ENCODE data around the gene PRDM2.

Gene PRDM2

DNA sequence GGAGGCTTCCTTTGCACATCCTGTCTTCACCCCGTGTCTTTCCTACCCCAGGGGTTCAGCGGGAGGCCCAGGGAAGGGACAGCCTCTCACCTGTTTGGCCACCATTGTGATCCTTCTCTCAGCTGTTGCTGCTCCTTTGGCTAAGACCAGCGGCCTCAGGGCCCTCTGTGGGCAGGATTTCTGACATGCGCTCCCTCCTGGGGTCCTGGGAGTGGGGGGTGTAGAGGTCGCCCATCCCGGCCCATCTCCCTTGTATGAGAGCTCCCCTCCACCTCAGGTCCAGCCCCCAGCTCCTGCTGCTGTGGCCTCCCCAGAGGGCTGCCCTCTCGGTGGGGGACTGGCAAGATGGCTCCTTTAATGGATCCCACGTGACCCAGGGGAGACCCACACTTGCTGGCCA, 120.5 kb downstream of the PRDM2 start:
- no peak for DNase-seq

DNA sequence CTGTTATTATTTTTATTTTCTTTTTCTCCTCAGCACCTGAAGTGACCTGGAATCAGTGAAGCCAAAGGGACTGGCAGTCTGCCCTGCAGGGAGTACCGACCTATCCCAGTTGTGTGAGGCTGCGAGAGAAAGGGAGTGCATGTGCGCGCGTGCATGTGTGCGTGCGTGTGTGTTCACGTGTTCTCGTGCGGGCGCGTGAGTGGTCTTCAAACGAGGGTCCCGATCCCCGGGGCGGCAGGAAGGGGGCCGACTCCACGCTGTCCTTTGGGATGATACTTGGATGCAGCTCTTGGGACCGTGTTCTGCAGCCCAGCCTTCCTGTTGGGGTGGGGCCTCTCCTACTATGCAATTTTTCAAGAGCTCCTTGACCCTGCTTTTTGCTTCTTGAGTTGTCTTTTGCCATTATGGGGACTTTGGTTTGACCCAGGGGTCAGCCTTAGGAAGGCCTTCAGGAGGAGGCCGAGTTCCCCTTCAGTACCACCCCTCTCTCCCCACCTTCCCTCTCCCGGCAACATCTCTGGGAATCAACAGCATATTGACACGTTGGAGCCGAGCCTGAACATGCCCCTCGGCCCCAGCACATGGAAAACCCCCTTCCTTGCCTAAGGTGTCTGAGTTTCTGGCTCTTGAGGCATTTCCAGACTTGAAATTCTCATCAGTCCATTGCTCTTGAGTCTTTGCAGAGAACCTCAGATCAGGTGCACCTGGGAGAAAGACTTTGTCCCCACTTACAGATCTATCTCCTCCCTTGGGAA, 123.3 kb downstream of the PRDM2 start:
- no peak for DNase-seq

DNA sequence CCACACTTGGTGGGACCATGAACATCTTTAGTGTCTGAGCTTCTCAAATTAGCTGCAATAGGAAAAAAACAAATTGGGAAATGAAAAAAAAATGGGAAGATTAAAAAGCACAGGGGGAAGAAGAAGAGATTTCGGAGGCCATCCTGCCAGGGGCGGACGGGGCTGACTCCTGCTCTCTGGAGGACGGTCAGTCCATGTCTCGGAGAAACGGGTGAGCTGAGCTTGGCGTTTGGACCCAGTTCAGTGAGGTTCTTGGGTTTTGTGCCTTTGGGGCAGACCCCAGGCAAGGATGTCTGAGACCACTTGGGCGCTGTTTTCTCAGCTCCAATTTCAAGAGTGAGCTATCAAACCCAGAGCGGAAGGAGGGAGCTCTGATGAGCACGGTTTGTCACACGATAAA, 123.9 kb downstream of the PRDM2 start:
- no peak for DNase-seq

- no peak for DNase-seq
Measured at GRCh38 chr1:13824626-13825025, 124.6 kb downstream of the PRDM2 start.

GRCh38 chr1:13825033-13825432, 125.0 kb downstream of the PRDM2 start:
- DNase-seq: no peak

GRCh38 chr1:13826009-13826408, 126.0 kb downstream of the PRDM2 start:
- DNase-seq: no peak

- DNase-seq: no peak
Measured at GRCh38 chr1:13826591-13826990, 126.6 kb downstream of the PRDM2 start.

- DNase-seq: no peak
Measured at GRCh38 chr1:13828454-13829151, 128.6 kb downstream of the PRDM2 start.

DNA sequence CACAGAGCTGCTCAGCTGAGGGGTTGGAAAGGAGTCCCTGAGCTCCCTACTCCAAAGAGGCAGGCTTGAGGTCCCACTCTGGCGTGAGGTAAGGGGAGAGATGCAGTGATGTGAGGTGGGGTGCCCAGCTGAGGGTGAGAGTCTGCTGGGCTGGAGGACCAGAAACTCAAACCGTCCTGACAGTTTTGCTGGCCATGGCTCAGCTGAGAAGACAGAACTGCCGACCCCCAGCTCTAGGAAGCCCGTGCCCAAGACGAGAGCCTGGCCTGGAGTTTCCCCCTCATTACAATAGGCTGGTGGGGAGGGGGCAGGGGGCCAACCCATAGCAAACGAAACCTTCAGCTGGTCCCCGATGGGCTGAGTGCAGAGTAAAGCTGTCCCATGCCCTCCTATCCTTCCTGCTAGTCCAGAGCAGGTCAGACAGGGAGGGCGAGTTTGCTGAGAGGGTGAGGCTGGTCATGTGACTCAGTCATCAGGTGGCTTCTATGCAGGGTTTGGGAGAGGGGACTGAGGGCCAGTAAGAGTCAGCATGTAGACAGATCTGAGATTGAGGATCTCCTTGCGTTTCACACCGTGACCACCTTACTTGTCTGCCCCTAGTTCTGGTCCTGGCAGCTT, 129.3 kb downstream of the PRDM2 start:
- no peak for DNase-seq

GRCh38 chr1:13830170-13830569, 130.2 kb downstream of the PRDM2 start:
- DNase-seq: no peak

DNA sequence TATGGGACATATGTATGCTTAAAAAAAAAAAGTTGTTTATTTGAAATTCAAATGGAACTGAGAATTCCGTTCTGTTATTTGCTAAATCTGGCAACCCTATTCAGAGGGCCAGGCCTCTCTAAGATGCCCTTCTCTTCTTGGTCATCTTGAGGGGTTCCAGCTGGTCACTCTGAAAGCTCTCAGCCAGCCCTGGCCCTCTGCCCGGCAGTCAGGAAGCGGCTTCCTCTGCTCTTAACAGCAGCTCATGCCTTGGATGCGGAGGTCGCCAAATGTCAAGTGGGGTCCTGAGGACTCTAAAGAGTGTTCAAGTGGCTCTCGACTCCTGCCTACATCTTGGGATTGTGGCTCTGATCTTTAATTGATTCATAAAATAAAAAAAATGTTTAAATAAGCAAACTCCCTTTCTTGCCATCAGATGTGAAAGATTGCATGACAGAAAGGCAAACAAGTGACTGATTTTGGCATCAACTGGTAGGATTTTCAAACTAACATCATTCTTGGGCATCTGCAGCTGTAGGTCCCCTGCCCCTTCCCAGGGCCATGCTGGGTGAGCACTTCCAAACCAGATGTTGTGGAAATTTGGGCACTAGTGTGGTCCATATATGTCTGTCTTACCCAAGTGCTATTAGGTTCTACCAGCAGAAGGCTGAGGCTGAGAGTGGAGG, 130.8 kb downstream of the PRDM2 start:
- no peak for DNase-seq

- DNase-seq: no peak
Measured at GRCh38 chr1:13832100-13832499, 132.1 kb downstream of the PRDM2 start.

DNA sequence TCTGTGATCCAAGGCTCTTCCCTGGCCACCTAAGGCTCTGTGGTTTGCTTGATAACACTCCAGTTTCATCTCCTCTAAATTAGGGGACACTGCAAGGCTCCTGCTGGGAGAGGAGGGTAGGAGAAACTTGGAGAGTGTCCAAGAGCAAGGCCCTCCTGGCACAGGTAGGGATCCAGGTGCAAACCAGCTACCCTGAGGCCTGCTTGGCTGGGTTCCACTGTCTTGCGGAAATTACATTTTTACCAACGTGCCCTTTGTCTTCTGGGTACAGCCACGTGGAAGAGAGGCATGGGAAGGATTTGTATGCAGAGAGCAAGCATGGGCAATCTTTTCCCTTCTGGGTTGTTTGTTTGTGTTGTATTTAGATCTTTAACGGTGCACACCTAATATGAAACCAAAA, 132.5 kb downstream of the PRDM2 start:
- DNase-seq: no peak

DNA sequence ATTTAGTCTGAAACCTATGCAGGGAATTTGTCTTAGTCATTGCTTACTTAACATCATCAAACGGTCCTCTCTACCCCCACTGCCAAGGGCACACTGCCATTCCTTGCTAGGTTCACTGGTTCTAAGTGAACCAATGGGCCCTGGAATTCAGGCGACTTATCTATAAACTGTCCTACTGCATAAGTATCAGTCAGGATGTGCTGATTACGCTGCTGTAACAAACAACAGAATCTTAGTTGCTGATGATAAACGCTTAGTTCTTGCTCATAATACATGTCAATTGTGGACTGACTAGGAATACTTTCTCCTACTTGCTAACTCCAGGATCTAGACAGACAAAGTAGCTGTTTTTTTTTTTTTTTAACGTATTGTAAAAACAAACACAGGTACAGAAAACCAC, 136.1 kb downstream of the PRDM2 start:
- no peak for DNase-seq

GRCh38 chr1:13836631-13837030, 136.6 kb downstream of the PRDM2 start:
- DNase-seq: no peak

DNA sequence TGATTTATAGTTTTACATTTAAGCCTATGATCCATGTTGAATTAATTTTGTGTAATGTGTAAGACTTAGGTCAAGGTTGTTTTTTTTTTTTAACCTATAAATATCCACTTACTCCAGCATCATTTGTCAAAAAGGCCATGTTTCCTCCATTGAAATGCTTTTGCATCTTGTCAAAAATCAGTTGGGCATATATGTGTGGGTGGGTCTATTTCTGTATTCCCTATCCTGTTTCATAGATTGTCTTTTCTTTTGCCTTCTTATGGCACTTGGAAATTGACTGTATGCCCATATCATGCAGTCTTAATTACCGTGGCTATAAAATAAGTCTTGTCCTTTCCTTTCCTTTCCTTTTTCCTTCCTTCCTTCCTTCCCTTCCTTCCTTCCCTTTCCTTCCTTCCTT, 138.2 kb downstream of the PRDM2 start:
- no peak for DNase-seq

- no peak for DNase-seq
Measured at GRCh38 chr1:13842497-13842896, 142.5 kb downstream of the PRDM2 start.

GRCh38 chr1:13851726-13852125, 151.7 kb downstream of the PRDM2 start:
- no peak for DNase-seq

DNA sequence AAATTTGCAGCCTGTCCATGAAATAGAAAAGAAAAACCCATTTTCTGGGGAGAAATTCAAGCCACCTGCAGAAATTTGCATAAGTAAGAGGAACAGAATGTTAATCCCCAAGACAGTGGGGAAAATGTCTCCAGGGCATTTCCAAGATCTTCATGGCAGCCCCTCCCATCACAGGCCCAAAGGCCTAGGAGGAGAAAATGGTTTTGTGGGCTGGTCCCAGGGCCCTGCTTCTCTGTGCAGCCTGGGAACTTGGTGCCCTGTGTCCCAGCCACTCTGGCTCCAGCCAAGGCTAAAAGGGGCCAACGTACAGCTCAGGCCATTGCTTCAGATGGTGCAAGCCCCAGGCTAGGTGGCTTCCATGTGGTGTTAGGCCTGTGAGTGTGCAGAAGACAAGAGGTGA, 155.6 kb downstream of the PRDM2 start:
- no peak for DNase-seq

- no peak for DNase-seq
Measured at GRCh38 chr1:13860031-13860430, 160.0 kb downstream of the PRDM2 start.

DNA sequence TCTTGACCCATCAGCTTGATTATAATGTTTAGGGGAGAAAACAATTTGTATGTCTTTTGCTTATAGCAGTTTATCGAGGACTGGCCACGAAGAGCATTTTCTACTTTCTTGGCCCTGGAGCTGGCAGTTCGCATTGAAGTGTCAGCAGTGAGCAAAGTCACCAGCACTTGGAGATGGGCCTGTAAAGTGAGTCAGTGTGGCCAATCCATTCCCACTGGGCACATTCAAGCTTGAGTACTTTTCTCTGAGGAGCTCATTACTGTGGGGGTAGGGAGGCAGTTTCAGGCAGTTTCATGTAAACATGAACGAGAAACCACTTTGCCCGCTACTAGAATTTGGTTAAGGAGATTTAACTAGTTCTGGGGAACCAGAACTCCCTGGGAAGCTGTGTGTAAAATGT, 164.8 kb downstream of the PRDM2 start:
- DNase-seq: no peak

DNA sequence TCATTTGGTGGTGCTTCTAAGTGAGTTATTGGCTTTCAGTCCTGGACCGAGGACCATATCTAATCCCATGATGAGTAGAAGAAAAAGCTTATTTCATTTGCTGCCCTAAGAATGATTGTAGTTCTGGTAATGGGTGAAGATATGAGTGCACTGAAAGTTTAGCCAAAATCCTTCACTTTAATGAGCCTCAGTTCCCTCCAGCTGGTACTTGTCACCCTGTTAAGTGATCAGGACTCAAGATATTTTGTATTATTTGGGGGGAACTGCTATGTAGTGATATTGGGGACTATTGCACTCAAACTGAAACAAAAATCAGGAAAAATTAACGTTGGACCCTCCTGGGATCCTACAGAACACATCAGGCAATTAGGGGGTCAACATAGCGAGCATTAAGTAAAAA, 165.9 kb downstream of the PRDM2 start:
- DNase-seq: no peak

DNA sequence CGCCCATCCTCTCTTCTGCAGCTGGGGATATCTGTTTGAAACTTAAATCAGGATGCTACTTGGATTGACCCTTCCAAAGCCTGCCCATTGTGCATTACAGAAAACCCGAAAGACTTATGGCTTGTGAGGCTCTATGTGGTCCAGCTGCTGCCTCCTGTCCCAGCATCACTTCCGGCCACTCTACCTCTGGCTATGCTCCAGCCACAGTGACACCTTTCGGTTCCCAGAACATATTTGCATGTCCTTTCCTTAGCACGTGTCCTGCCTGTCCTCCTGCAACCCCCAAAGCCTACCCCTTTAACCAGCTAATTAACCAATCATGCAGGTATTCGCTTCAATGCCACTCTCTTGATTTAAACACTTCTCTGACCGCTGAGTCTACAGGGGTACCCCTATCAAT, 167.6 kb downstream of the PRDM2 start:
- DNase-seq: no peak

All from cortex of kidney (tissue), 1 donor.